Stimulated activated CD8-positive, alpha-beta memory T cell treated with anti-CD3 and anti-CD28 coated beads, Interleukin-12 subunit alpha, Interleukin-12 subunit beta, amount 100 ng/mL, for 24 hours (primary cell): ENCODE data around the gene TMEM63C.

ENCODE experiments used
- DNase-seq: peaks from one replicate; pipeline ENCODE4 v3.0.0-alpha.2; 2020; ENCODE audit errors: extremely low read depth

The TMEM63C gene, protein sequence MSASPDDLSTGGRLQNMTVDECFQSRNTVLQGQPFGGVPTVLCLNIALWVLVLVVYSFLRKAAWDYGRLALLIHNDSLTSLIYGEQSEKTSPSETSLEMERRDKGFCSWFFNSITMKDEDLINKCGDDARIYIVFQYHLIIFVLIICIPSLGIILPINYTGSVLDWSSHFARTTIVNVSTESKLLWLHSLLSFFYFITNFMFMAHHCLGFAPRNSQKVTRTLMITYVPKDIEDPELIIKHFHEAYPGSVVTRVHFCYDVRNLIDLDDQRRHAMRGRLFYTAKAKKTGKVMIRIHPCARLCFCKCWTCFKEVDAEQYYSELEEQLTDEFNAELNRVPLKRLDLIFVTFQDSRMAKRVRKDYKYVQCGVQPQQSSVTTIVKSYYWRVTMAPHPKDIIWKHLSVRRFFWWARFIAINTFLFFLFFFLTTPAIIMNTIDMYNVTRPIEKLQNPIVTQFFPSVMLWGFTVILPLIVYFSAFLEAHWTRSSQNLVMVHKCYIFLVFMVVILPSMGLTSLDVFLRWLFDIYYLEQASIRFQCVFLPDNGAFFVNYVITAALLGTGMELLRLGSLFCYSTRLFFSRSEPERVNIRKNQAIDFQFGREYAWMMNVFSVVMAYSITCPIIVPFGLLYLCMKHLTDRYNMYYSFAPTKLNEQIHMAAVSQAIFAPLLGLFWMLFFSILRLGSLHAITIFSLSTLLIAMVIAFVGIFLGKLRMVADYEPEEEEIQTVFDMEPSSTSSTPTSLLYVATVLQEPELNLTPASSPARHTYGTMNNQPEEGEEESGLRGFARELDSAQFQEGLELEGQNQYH

DNA sequence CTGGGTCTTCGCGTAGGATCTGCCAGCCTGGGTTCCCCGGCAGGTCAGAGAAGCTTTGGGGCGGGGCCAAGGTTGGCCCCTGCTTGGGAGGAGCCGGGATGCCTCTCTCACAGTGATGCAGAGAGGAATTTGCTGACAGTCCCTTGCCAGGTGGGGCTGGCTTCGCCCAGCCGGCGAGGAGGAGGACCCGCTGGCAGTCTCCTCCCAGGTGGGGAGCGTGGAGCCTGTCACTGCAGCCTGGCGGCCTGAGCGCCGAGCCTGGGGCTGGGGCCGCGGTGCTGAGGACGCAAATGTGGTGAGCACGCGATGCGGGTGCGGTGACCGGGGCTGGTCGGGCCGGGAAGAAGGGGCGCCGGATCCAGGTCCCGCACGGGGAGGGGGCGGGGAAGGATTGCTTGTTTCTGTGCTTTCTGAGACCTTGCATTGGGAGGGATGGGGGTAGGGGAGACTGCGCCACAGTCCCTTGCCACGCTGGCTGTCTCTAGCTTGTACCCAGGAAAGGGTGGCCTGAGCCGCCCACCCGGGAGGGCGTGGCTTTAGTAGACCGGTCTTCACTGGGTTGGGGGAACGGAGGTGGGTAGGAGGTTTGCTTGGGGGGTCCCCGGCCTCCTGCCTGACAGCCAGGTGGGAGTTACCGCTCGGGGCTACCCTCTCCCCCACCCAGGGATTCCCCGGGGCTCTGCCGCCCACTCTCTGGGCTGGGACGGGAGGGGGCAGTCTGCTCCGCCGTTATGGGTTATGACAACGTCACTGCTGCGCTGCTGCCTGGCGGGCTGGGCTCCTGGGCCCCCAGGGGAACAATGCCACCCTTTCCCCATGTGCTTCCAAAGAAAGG lies at the start of gene TMEM63C:
Gene TMEM63C (plus strand): TSS at position 196 of the 835 bp plus-strand sequence. CDS start 37,016 bp downstream, outside the sequence.
- peak; percentile 24 for DNase-seq

DNA sequence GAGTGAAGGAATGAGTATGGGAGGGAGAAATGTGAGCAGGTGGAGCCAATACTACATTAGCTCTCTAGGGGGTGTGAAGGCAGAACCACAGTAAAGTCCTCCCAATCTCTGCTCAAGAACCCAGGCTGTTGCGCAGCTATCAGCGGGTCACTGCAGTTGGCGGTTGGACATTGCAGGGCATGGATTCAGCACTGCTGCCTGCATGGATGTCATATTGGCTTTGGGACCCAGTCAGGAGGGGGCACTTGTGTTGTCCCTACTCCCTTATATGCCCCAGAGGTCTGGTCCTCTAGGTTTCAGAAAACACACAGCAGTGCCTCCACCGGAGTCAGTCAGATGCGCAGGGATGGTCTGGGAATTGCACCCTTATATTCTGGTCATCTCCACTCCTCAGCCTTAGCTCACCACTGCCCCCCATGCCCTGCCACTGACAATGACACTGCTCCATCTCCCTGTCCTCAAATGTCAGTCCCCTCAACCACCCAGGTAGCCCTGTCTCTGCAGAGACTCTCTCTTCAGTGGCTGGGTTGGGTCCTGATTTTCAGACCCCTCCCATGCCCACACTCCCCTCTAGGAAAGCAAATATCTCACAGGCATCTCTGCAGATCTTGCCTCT lies 49.6 kb upstream of the TMEM63C start:
- DNase-seq: no peak

DNA sequence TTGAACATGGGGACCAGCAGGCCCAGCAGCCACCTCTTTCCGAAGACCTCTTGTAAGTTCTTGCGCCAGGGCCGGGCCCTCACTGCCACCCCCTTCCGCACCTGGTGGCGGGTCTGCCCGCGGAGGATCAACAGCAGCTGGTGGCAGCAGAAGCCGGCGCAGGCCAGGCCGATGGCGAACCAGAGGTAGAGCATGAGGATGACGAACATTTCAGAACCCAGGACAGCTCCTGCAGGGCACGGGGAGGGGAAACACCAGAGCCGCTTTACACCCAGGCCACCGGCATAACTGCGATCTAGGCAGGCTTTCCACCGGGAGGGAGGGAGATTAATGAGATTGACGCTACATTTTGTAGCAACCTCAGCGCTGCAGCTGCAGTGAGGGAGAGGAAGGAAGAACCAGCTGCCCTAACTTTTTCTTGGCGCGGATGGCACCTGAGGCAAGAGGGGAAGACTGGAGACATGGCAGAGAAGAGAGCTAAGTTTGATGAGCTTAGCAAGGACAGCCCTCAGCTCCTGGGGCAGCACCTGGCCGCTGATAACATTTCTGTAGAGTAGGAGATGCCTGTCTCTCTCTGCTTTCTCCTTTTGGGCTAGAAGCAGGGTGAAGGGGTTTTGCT lies 47.8 kb upstream of the TMEM63C start:
- DNase-seq: peak; percentile 22

DNA sequence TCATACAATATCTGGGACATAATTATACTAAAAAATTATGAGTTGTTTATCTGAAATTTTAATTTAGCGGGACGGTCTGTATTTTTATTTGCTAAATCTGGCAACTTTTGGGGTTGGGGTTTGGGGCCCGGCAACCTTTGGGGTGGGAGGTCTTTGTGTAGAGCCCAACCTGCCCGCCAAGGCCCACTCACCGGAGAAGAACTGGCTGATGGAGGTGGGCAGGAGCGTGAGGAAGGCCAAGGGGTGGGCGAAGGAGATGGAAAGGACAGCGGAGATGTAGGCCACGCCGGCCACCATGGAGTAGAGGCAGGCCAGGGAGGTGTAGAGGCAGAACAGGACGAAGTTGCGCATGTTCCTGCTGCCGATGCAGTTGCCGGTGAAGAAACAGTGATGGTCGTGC lies 42.6 kb upstream of the TMEM63C start:
- DNase-seq: no peak

DNA sequence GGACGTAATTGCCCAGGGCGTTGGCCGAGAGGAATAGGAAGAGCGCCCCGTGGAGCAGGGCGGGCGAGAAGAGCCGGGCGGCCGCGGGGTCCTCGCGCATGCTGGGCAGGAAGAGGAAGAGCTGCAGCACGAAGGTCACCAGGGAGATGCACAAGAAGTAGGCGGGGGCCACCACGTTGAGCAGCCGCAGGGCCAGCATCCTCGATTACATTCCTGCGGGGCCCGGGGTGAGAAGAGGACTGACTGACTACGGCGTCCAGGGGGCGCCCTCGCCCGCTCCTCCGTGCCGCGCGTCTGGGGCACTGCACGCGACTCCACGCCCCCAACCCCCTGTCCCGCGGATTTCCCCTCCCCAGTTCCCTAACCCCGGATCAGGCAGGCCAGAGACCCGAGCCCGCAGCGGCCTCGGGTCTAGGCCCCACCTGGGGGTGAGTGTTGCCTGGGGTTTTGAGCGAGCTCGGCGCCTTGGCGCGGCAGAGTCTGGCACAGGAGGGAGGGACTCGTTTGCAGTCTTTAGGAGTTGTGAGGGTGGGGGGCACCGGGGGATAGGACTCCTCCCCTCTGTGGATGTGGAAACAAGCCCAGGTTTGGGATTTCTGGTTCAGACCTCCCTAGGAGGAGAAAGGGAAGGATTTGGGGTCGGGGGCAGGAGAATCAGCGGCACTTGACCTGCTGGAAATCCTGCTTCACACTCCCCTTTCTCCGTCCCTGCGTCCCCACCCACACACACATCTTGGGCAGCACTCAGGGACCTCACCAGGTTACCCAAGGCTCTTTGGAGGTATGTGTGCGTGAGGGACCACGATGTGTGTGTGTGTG lies 41.8 kb upstream of the TMEM63C start:
- no peak for DNase-seq

DNA sequence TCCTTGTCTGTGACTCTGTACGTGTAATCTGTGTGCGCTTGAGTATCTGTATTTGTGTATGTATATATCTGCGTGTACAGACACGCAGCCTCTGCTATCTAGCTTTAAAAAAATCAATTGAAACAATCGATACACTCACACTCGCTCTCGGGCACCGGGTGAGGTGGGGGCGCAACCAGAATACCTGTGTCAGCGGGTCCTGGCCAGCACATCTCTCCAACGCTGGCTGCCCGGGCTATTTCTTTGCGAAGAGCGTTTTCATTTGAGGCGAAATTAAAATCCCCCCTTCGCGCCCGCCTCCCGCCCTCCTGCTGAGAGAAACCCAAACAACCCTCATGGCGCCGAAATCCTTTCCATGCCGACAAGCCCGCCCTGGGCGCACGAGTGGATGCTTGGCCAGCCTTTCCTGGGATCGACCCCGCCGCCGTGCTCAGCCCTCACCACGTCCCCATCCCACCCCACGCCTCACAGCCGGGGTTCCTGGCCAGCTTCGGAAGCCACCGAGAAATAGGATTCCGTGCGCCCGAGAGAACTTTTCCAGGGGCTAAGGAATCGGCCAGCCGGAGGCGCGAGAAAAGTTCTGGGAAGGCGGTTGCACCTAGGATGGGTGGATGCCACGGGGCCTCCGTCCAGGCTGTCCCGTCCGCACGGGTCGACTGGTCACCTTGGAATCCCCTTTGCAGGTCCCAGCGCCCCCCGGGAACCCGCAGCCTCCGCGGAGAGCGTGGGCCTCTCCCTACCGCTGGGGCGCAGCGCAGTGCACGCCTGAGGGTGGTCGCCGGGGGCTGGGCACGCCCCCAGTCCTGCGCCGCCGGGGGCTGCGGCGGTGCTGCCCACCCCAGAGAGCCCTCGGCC lies 41.0 kb upstream of the TMEM63C start:
- no peak for DNase-seq

DNA sequence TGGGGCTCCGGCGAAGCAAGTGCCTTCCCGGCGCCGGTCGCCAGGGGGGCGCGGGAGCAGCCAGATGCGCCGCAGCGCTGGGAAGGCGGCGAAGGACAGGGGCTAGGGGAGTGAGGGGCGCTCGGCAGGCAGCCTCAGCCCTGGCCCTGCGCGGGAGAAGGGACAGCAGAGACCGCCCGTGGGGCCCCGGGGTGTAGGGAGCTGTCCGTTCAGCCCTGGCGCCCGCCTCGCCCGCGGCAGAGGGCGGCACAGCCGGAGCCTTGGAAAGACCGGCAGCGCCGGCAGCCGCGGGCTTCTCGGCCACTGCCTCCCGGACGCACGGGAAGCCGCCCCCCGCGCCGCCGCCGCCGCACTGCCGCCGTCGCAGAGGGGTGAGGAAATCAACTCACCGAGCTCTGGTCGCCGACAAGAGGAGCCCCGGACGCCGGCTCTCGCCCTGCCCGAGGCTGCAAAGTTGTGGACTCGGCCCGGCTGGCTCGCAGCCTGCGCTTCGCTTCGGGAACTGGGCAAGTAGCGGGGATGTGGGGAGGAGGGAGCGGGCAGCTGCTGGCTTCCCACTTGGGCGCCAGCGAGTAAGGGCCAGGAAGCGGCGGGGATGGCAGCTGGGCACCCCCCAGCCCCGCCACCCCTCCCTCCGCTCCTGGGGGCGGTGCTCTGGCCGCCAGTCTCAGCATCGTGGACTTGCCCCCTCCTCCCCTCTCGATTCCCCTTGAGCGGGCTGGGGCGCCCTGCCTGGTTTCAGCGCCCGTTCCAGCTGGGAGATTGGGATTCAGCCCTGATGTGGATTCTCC lies 40.2 kb upstream of the TMEM63C start, which contains the start of gene ZDHHC22:
Gene ZDHHC22 (minus strand): TSS at position 578 of the 791 bp plus-strand sequence. CDS start 2,053 bp downstream, outside the sequence.
- no peak for DNase-seq

DNA sequence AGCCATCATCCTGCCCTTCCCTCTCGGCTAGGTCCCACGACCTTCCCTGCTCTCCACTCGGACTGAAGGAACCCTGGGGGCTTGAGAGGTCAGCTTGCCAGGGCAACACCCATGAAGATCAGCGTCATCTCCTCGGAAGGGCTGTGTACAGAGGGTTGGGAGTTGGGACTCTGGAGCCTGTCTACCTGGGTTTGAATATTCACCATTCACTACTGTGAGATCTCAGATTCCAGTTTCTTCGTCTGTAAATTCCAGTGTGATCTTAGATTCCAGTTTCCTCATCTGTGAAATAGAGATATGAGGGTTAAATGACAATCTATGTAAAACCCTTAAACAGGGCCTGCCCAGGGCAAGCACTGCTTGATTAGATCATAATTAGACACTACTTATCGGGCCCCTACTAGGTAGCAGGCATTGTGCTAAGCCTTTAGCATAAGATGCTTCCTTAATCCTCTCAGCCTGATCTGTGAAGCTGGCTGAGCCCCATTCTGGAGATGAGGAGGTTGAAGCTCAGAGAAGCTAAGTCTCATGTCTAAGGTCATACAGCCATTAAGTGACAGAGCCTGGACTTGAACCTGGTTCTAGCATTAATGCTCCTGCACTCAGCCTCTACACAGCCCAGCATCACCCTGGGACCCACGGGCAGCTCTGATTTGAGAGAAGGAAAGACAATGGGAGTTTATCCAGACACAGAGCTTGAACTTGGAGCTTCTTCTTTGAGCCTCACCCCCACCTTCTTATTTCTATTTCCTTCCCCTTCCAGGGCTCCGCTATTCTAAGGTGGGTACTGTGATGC lies 39.4 kb upstream of the TMEM63C start:
- DNase-seq: no peak

DNA sequence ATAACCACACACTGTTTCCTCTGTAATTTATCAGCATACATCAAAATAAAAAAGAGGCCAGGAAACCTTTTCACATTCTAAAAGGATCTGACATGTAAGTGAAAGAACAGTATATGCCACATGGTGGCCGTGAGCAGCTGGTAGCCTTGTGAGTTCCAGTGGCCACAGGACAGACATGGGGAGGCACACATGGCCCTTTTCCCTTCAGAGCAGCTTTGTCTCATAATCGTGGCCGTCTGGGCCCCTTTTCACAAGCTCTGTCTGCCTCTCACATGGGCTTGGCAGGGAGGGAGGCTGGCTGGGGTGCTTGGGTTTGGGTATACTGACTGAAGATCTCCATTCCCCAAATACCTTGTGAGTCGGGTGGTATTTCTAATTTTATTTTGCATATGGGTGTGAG lies 38.5 kb upstream of the TMEM63C start:
- DNase-seq: no peak

DNA sequence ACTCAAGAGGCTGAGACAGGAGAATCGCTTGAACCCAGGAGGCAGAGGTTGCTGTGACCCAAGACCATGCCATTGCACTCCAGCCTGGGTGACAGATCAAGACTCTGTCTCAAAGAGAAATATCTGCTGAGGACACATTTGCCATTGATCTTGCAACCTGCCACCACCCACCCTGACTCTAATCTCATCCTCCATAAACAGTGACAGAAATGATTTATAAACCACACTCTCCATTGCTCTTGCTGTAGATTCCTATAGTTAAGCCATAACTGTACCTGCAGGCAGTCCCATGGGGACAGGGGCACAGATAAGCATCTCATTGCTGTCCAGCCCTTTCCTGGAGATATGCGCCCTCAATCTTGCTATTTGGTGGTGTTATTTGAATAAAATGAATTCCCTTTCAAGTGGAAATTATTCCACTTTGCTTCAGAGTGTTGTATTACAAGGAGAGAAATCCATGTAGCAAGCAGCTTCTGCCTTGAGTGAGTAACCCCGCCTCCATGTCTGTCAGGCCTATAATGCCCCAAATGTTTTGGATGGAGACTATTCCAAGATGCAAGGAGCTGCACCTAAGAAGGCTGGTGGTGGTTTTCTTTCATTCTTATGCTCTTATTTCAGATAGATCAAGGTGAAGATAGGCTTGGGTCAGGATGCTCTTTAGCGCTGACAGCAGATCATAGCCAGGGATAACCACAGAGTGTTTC lies 37.0 kb upstream of the TMEM63C start:
- DNase-seq: no peak

DNA sequence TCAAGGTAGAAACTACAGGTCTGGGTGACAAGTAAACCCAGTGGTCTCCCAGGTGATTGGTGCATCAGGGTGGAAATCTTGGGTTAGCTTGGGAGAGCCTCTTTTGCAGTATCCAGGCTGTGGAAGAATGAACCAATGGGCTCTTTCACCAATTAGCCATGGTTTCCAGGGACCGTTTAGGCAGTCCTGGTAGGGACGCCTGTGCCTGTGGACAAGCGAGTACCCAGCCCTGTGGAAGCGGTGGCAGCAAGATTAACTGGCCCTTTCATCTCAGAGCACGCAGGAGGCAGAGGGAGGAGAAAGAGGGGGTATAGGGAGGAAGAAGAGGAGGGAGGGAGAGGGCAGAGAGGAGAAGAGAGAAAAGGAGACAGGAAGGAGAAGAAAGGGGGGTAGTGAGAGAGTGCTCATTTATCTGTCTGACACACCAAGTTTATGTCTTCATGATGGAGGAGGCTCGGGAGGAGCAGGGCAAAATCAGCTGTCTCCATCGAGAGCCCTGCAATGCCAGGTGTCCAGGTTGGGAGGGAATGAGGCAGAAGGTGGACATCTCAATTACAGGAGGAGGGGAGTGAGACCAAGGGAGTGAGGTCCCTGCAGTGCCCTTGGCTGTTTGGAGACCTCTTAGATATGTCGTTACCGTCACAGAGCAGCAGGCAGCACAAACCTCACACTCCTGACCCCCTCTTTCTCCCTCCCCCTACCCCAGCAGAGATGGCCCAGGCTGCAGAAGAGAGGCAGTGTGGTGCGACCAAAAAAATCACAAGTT lies 35.4 kb upstream of the TMEM63C start:
- no peak for DNase-seq

DNA sequence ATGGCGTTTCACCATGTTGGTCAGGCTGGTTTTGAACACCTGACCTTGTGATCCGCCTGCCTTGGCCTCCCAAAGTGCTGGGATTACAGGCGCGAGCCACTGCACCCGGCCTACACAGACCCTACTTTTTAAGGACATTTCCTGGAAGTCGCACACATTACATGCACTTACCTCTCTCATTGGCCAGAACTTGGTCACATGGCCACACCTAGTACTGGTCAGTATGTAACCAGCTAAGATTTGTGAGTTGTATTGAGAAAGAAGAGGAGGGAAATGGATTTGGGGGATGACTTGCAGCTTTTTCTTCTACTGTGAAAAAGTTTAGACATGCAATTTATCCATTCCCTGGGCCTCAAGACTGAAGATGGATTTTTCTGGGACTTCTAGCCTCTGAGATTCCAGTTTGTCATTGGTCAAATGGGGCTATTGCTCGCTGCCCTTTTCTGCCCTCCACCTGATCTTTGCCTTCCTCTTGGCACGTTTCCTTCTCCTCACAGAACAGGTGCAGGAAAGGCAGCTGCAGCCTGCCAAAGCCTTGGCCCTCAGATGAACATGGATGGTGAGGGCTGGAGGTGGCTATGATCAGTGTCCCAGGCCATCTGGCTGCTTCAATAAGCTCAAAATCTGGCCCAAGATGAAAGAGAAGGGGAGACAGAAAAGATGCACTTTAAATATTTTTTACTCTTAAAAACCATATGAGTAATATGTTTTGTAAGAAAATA lies 32.9 kb upstream of the TMEM63C start:
- DNase-seq: no peak

DNA sequence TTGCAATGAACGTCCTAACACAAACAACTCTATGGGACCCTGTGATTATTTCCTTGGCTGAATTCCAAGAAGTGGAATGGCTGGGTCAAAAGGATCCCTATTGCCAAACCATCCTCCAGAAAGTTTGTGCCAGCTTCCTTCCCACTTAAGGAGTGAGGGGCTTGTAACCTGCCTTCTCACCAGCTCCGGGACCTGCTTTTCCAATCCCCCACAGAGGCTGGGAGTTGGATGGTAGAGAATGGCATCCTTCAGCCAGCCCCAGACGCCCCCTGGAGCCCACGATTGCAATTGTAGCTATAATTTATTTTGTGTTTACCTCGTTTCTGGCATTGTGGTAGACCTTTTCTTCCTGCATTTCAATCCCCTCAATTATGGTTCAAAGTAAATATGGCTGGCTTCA lies 30.4 kb upstream of the TMEM63C start:
- no peak for DNase-seq

DNA sequence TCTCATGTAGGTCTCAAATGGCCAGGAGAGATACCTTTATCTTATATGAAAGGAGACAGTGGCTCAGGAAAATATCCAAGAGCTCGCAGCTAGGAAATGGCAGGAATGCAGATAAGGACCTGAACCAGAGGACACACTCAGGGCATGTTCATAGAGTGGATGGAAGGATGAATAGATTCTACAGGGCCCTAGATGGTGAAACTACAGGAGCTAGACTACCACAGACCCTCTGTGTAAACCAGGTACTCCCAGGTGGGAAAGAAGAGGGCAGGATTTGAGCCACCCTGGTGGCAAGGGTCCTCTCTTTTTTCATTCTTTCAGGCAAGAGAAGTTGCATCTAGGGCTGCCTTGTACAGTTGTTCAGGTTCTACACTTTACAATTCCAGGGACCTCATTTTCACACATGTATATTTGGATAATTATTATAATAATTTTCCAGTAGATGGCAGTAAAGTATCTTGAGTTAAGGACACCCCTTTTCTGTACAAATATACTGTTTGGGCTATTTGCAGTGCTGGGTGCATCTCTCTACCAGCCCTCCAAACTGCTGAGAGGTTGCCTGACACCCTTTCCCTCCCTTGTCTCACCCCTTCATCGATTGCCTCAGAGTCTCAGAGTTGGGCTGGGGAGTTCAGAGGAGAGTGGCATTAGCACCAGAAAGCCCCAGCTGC lies 29.5 kb upstream of the TMEM63C start:
- no peak for DNase-seq

DNA sequence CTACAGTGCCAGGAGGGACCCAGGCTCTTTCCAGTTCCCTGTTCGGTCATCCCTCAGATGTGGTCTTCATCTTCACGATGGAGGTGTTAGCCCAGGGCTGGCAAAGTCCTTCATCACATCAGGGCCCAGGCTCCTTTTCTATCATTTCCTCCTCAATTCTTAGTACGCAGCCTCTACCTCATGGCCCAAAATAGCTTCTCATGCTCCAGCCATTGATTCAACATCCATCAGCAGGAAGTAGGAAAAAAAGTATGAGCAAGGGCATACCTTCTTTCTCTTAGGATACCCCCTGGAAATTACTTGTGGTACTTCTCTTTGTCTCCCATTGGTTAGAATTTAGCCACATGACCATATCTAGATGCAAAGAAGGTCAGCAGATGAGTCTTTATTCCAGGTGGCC lies 27.8 kb upstream of the TMEM63C start:
- no peak for DNase-seq
